H1 (cell line): ENCODE data around the gene LRRC3C. TPM values are rescaled to one million over a fixed set of nuclear protein-coding genes. Genes with fewer than 3 reads are reported as not detected.

Source experiments
- CTCF ChIA-PET: fragments of 300-600 bp; sonication (Branson Sonifier 250); formaldehyde crosslinking; loops from one replicate; lab custom pipeline; 2021; ENCODE audit not compliant: partially characterized antibody; lab: Charles Lee
- POLR2A ChIA-PET: fragments of 300-600 bp; sonication (Branson Sonifier 250); formaldehyde crosslinking; loops from one replicate; lab custom pipeline; 2021; ENCODE audit warnings: inconsistent platforms; ENCODE audit not compliant: partially characterized antibody; lab: Charles Lee
- DNase-seq, 2 experiments: peaks; one replicate each; pipeline versions ENCODE4 v3.0.0 to v3.0.0-alpha.2; 2010 to 2022; ENCODE audit warnings: low spot score in 2 of 2, low read depth in 1 of 2, mixed read lengths in 1 of 2
- FAIRE-seq: peaks from 2 replicates; lab custom pipeline; 2011; peaks lifted over from hg19 to GRCh38; lab: Jason Lieb, UNC
- H2AFZ ChIP-seq: 2 replicates; pipeline ENCODE4 v1.8.1; 2012; ENCODE audit warnings: low read length, inconsistent platforms
- H2AK5ac ChIP-seq: 2 replicates; pipeline ENCODE4 v1.6.1; 2013; ENCODE audit warnings: low read depth, low read length
- H2BK120ac ChIP-seq: replicated peaks from 2 replicates; pipeline ENCODE3; 2013; ENCODE audit warnings: low read depth, low read length, inconsistent platforms
- H2BK12ac ChIP-seq: 2 replicates; pipeline ENCODE4 v1.6.1; 2013; ENCODE audit warnings: low read depth, low read length
- H2BK15ac ChIP-seq: 2 replicates; pipeline ENCODE4 v1.6.1; 2013; ENCODE audit warnings: low read length
- H2BK20ac ChIP-seq: 2 replicates; pipeline ENCODE4 v1.6.1; 2013; ENCODE audit warnings: low read length
- H2BK5ac ChIP-seq: 2 replicates; pipeline ENCODE4 v1.6.1; 2013; ENCODE audit warnings: low read depth, low read length
- H3K14ac ChIP-seq: 2 replicates; pipeline ENCODE4 v1.6.1; 2013; ENCODE audit warnings: inconsistent platforms; ENCODE audit not compliant: insufficient read length
- H3K18ac ChIP-seq: 2 replicates; pipeline ENCODE4 v1.6.1; 2013; ENCODE audit warnings: low read length; ENCODE audit errors: extremely low read depth
- H3K23ac ChIP-seq: 2 replicates; pipeline ENCODE4 v1.6.1; 2013; ENCODE audit warnings: inconsistent platforms; ENCODE audit not compliant: insufficient read length
- H3K23me2 ChIP-seq: 2 replicates; pipeline ENCODE4 v1.6.1; 2013; ENCODE audit warnings: low read depth, low read length
- H3K27ac ChIP-seq: 2 replicates; pipeline ENCODE4 v1.6.1; 2011; ENCODE audit warnings: low read depth, low read length, inconsistent platforms
- H3K27me3 ChIP-seq, 4 experiments: replicated peaks in 1 of 4; 1 replicate in 1 of 4; 2 replicates in 3 of 4; pipeline versions ENCODE4 v1.6.1 to v1.8.1; 2011 to 2013; ENCODE audit warnings: low read length in 3 of 4, mild to moderate bottlenecking in 3 of 4, inconsistent platforms in 2 of 4, mixed read lengths in 2 of 4, moderate library complexity in 1 of 4; ENCODE audit not compliant: control insufficient read depth in 3 of 4, insufficient read depth in 3 of 4; ENCODE audit errors: extremely low read depth in 1 of 4
- H3K36me3 ChIP-seq, 4 experiments: 2 replicates each; pipeline versions ENCODE4 v1.6.1 to v1.8.1; 2011 to 2013; ENCODE audit warnings: mild to moderate bottlenecking in 4 of 4, low read length in 3 of 4, moderate library complexity in 2 of 4, control low read depth in 1 of 4, inconsistent platforms in 1 of 4; ENCODE audit not compliant: insufficient read depth in 4 of 4, control insufficient read depth in 2 of 4
- H3K4ac ChIP-seq: replicated peaks from 2 replicates; pipeline ENCODE3; 2013; ENCODE audit warnings: low read length, low read depth, mixed read lengths, inconsistent platforms; ENCODE audit not compliant: insufficient read length
- H3K4me1 ChIP-seq, 4 experiments: replicated peaks in 1 of 4; 1 replicate in 1 of 4; 2 replicates in 3 of 4; pipeline versions ENCODE4 v1.6.1 to v1.8.1; 2011 to 2013; ENCODE audit warnings: low read length in 3 of 4, inconsistent platforms in 2 of 4, mixed read lengths in 1 of 4; ENCODE audit not compliant: insufficient read depth in 4 of 4, control insufficient read depth in 3 of 4
- H3K4me2 ChIP-seq, 2 experiments: 2 replicates each; pipeline versions ENCODE4 v1.6.1 to v1.8.1; 2011 to 2013; ENCODE audit warnings: low read depth in 2 of 2, low read length in 2 of 2, control low read depth in 1 of 2, inconsistent platforms in 1 of 2, mild to moderate bottlenecking in 1 of 2; ENCODE audit not compliant: insufficient read depth in 1 of 2
- H3K4me3 ChIP-seq, 4 experiments: fragments of 200-600, 300-600 bp in 1 of 4; sonication (generic), shearing (Covaris generic), sonication (Bioruptor Twin) in 1 of 4; 2 replicates each; pipeline versions ENCODE4 v1.5.1 to v1.8.1; 2011 to 2016; ENCODE audit warnings: low read length in 4 of 4, low read depth in 3 of 4, control low read depth in 2 of 4, inconsistent platforms in 2 of 4, mild to moderate bottlenecking in 2 of 4, mixed read lengths in 1 of 4, moderate library complexity in 1 of 4; ENCODE audit not compliant: insufficient read depth in 2 of 4; ENCODE audit errors: extremely low read depth in 1 of 4
- H3K56ac ChIP-seq: replicated peaks from 2 replicates; pipeline ENCODE3; 2013; ENCODE audit warnings: low read depth, mild to moderate bottlenecking, mixed read lengths, low read length, inconsistent platforms; ENCODE audit not compliant: insufficient read length
- H3K79me1 ChIP-seq: 2 replicates; pipeline ENCODE4 v1.6.1; 2013; ENCODE audit warnings: low read depth, low read length, control low read depth
- H3K79me2 ChIP-seq, 2 experiments: 2 replicates each; pipeline versions ENCODE4 v1.6.1 to v1.8.1; 2012 to 2013; ENCODE audit warnings: low read length in 2 of 2, mild to moderate bottlenecking in 2 of 2, inconsistent platforms in 1 of 2; ENCODE audit not compliant: insufficient read depth in 2 of 2, control insufficient read depth in 1 of 2
- H3K9ac ChIP-seq, 4 experiments: replicated peaks in 1 of 4; 1 replicate in 1 of 4; 2 replicates in 3 of 4; pipeline versions ENCODE4 v1.6.1 to v1.8.1; 2011 to 2013; ENCODE audit warnings: low read depth in 3 of 4, low read length in 3 of 4, control low read depth in 2 of 4, mild to moderate bottlenecking in 2 of 4, moderate library complexity in 2 of 4, inconsistent platforms in 1 of 4; ENCODE audit errors: extremely low read depth in 1 of 4
- H3K9me3 ChIP-seq, 2 experiments: 2 replicates each; pipeline versions ENCODE4 v1.6.1 to v1.8.1; 2012 to 2013; ENCODE audit warnings: mild to moderate bottlenecking in 2 of 2, moderate library complexity in 2 of 2, control low read depth in 1 of 2, inconsistent platforms in 1 of 2, low read depth in 1 of 2, low read length in 1 of 2, mixed read lengths in 1 of 2; ENCODE audit not compliant: insufficient read depth in 2 of 2
- H4K20me1 ChIP-seq, 2 experiments: replicated peaks in 1 of 2; 2 replicates each; pipeline versions ENCODE3 to v1.8.1; 2011 to 2013; ENCODE audit warnings: inconsistent platforms in 2 of 2, low read length in 2 of 2, mild to moderate bottlenecking in 1 of 2; ENCODE audit not compliant: insufficient read depth in 2 of 2, control insufficient read depth in 1 of 2
- H4K5ac ChIP-seq: 2 replicates; pipeline ENCODE4 v1.6.1; 2013; ENCODE audit warnings: low read length, low read depth, mixed read lengths, inconsistent platforms; ENCODE audit not compliant: insufficient read length
- H4K8ac ChIP-seq: 2 replicates; pipeline ENCODE4 v1.8.0; 2013; ENCODE audit warnings: mild to moderate bottlenecking, moderate library complexity, low read length, inconsistent platforms; ENCODE audit not compliant: insufficient read depth; ENCODE audit errors: extremely low read depth
- H4K91ac ChIP-seq: replicated peaks from 2 replicates; pipeline ENCODE3; 2013; ENCODE audit warnings: low read length, mixed read lengths, inconsistent platforms; ENCODE audit not compliant: insufficient read length
- BACH1 ChIP-seq: IDR thresholded peaks from 2 replicates; pipeline ENCODE4 v1.6.1; 2012; ENCODE audit warnings: low read length, improper control_type of control experiment
- CHD2 ChIP-seq: IDR thresholded peaks from 2 replicates; pipeline ENCODE4 v1.6.1; 2012; ENCODE audit warnings: low read length, improper control_type of control experiment
- E2F6 ChIP-seq: IDR thresholded peaks from 2 replicates; pipeline ENCODE4 v1.6.1; 2012; ENCODE audit warnings: inconsistent platforms
- EZH2 ChIP-seq: fragments of 200-600 bp; sonication (generic); IDR thresholded peaks from 2 replicates; pipeline ENCODE4 v1.7.1; 2012; ENCODE audit warnings: low read depth, mild to moderate bottlenecking, moderate library complexity, low read length, inconsistent platforms; ENCODE audit not compliant: severe bottlenecking
- GTF2F1 ChIP-seq: IDR thresholded peaks from 2 replicates; pipeline ENCODE4 v1.6.1; 2012; ENCODE audit warnings: low read depth, low read length, improper control_type of control experiment, borderline replicate concordance
- JUND ChIP-seq: IDR thresholded peaks from 2 replicates; pipeline ENCODE4 v1.6.1; 2011; ENCODE audit warnings: mild to moderate bottlenecking, improper control_type of control experiment, low read length
- KDM1A ChIP-seq: fragments of 200-600, 300-600 bp; sonication (generic); IDR thresholded peaks from 2 replicates; pipeline ENCODE4 v1.7.1; 2016; ENCODE audit warnings: mild to moderate bottlenecking, low read length, borderline replicate concordance
- KDM4A ChIP-seq: IDR thresholded peaks from one replicate; pipeline ENCODE4 v1.7.1; 2012; ENCODE audit warnings: low read depth, mild to moderate bottlenecking, moderate library complexity, low read length, inconsistent platforms; ENCODE audit not compliant: severe bottlenecking
- PHF8 ChIP-seq: fragments of 200-600 bp; sonication (generic); conservative IDR thresholded peaks from 2 replicates; pipeline ENCODE4 v1.7.1; 2012; ENCODE audit warnings: low read depth, mild to moderate bottlenecking, inconsistent platforms, low read length, moderate library complexity
- RFX5 ChIP-seq: IDR thresholded peaks from 2 replicates; pipeline ENCODE4 v1.6.1; 2011; ENCODE audit warnings: low read depth, low read length, improper control_type of control experiment, borderline replicate concordance
- SP1 ChIP-seq: IDR thresholded peaks from 2 replicates; pipeline ENCODE4 v1.6.1; 2011; ENCODE audit warnings: low read depth, low read length
- WGBS, 2 experiments: shearing (Covaris generic) in 1 of 2; methylation state at CpG; one replicate each; pipeline versions ENCODE4 v1.1.6 to v1.1.7; 2013 to 2015; ENCODE audit warnings: low lambda C conversion rate in 2 of 2, mixed read lengths in 2 of 2, inconsistent platforms in 1 of 2, low coverage in 1 of 2, missing lambda C conversion rate in 1 of 2; ENCODE audit not compliant: insufficient replicate concordance in 2 of 2, insufficient coverage in 1 of 2, insufficient read length in 1 of 2; ENCODE audit errors: extremely low coverage in 1 of 2, missing lambda C conversion rate in 1 of 2; 5-methylcytosine and 5-hydroxymethylcytosine counted together
- polyA plus RNA-seq, 7 experiments: library from polyadenylated mRNA; depleted of rRNA in 3 of 7; stranded (reverse) in 5 of 7; unstranded in 2 of 7; fragments of >200 nt in 5 of 7; fragments of 200-250 nt in 2 of 7; gene quantifications; 1 replicate in 5 of 7; 2 replicates in 1 of 7; 4 replicates in 1 of 7; pipeline versions ENCODE4 v1.2.1 to v1.2.3, GENCODE V29; 2011 to 2013; ENCODE audit warnings: missing spikeins in 2 of 7, mixed read lengths in 2 of 7
- total RNA-seq: library from RNA; stranded (reverse); fragmentation: NEBNext Ultra II Directional; extraction: Animal tissue kit (Norgen Biotek cat#: 25700); gene quantifications from 2 replicates; pipeline ENCODE4 v1.2.1, GENCODE V29; 2021
- TF ChIP-seq, protein P1 (sequence below): IDR thresholded peaks from 2 replicates; pipeline ENCODE4 v1.6.1; 2012; ENCODE audit warnings: inconsistent platforms

Gene LRRC3C
- total and polyA plus RNA-seq, 2 of the 8 experiments (the other 6 are each of a cell fraction or from before 2014, with no cell fraction given), result not detected

DNA sequence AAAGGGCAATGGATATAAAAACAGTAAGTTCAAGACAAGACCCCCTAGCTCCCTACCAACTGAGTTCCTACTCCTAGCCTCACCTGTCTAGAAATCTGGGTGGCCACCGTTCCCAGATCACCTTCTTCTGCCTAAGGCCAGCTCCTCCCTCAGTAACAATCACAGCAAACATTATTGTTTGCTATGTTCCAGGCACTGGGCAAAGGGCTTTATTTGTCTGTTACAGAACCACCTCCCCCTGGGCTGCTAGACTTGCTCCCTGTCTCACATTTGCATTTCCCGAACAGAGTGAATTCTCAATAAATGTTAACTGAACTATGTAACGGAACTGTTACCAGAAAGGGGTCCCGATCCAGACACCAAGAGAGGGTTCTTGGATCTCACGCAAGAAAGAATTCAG, 6.8 kb downstream of the LRRC3C start:
- POLR2A ChIA-PET, result interaction anchor here (1.4 to 1.5 kb wide), 2 partner anchors 19 to 29 kb away, joined by 3 to 5 read pairs; no protein-coding TSS in a partner anchor
- no peak overlapping the region for H2BK120ac ChIP-seq
- H3K79me2 ChIP-seq, result no peaks in the 10 kb centered on the region
- H2BK15ac ChIP-seq, result no peak overlapping the region
- 93% methylated on average over 5 of the region's 5 CpGs; no CpG with 5 or more reads in 1 of the 2 experiments for whole genome bisulfite sequencing, 2 experiments
- H3K23ac ChIP-seq, result no peak overlapping the region
- H3K27me3 ChIP-seq, result no peaks in the 10 kb centered on the region; a peak in 1 of 7 replicates
- CTCF ChIA-PET, result interaction anchor here (0.6 to 1.8 kb wide), 2 partner anchors 8 to 52 kb away, joined by 3 to 6 read pairs; no protein-coding TSS in a partner anchor
- H3K27ac ChIP-seq, result no peak overlapping the region
- 0 out of 2 replicates have a peak, but pooled peaks cover 2% of the 10 kb centered on the region for H3K23me2 ChIP-seq
- H3K14ac ChIP-seq, result no peak overlapping the region
- H3K4me3 ChIP-seq, result no peak overlapping the region
- no peaks in the 10 kb centered on the region for H3K9me3 ChIP-seq
- H4K91ac ChIP-seq, result no peak overlapping the region
- no peak overlapping the region for H2AFZ ChIP-seq
- no peak for DNase-seq
- no peak overlapping the region for H3K18ac ChIP-seq
- H3K4me2 ChIP-seq, result 0 out of 4 replicates have a peak overlapping the region, but pooled peaks of 1 of the 2 experiments have one; percentile 45
- no peak overlapping the region for H4K8ac ChIP-seq
- H3K4me1 ChIP-seq, result peaks cover 0 to 7% (median 4%) of the 10 kb centered on the region in 4 experiments; a peak in 5 of 7 replicates
- H3K36me3 ChIP-seq, result no peaks in the 10 kb centered on the region
- no peak overlapping the region for H3K9ac ChIP-seq
- no peak overlapping the region for H2BK12ac ChIP-seq
- no peak for FAIRE-seq
- no peak overlapping the region for H4K5ac ChIP-seq
- H4K20me1 ChIP-seq, result no peaks in the 10 kb centered on the region
- no peak overlapping the region for H2BK5ac ChIP-seq
- no peak overlapping the region for H2AK5ac ChIP-seq
- H2BK20ac ChIP-seq, result no peak overlapping the region
- H3K56ac ChIP-seq, result no peak overlapping the region
- no peaks in the 10 kb centered on the region for H3K79me1 ChIP-seq
- no peak overlapping the region for H3K4ac ChIP-seq
- TF ChIP-seq CHD2 (no peak), GTF2F1 (no peak), E2F6 (no peak), PHF8 (no peak), JUND (no peak), KDM1A (no peak), KDM4A (no peak), SP1 (no peak), RFX5 (no peak), BACH1 (no peak), EZH2 (no peak)
- TF ChIP-seq, protein P1, sequence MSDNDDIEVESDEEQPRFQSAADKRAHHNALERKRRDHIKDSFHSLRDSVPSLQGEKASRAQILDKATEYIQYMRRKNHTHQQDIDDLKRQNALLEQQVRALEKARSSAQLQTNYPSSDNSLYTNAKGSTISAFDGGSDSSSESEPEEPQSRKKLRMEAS, result no peak
